Diencephalon (tissue), 1 donor: Measurements from ENCODE around the gene RTP2. TPM values are rescaled to one million over a fixed set of nuclear protein-coding genes. Genes with fewer than 3 reads are reported as not detected.

Experiments used
- total RNA-seq: library from RNA; depleted of rRNA; stranded (reverse); fragments of >200 nt; gene quantifications from one replicate; pipeline ENCODE4 v1.2.3, GENCODE V29; 2014

The RTP2 gene, protein sequence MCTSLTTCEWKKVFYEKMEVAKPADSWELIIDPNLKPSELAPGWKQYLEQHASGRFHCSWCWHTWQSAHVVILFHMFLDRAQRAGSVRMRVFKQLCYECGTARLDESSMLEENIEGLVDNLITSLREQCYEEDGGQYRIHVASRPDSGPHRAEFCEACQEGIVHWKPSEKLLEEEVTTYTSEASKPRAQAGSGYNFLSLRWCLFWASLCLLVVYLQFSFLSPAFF
- total RNA-seq, result not detected

DNA sequence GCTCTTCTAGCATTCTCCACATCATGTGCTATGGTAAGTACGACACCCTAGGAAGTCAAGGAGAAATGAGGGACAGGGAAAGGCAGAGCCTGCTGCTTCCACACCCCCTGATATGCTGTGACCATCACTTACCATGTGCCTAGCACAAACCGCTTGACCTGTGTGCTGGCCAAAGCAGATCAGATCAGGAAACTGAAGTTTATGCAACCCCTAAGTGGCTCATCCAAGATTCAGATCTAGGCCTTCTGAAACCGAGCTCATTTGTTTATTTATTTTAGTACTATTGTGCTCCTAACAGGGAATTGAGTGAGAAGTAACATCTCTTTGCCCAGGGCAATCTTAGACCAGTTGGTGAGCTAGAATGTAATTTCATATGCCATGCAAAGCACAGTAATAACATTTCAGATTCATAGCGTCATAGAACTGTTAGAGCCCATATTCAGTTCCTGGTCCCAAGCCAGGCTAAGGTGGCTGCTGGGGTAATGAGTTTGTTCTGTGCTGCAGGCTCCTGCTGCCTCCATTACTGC lies at the start of gene RTP2:
RTP2 (minus strand) TSS at position 51 of the 527 bp plus-strand sequence. CDS start 429 bp downstream, outside the sequence.

DNA sequence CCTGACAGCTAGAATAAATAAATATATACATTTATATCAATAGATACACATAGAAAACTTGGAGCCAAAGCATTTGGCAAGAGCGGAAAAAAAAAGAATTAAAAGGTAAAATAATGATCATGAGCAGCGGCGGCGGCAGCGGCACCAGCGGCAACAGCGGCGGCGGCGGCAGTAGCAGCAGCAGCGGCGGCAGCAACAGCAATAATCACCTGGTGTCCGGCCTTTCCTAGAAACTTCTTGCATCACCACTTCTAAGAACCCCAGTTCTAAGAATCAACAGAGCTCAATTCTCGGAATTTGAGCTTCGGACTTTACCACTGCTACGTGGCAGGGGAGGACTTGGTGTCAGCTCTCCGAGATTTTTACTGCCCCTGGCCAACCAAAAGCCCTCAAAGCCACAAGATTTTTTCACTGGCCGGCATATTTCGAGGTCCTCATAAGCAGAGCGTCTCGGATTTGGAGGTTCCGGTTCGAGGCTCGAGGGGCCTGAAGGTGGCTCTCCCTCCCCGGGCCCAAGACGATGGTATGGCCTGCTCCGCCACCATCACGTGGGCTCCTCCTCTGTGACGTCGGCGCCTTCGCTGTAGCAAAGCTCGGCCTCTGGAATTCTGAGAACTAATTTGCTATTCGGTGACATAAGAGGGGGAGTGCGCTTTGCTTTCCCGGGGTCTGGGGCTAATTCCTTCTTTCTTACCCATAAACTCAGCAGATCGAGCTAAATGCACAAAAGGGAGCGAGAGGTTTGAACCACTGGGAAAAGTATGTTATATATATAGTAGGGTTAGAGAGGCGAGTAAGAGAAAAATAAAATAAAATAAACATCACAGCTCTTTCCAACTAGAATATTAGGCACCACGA lies 43.1 kb upstream of the RTP2 start, which contains the start of gene BCL6:
BCL6 (minus strand) TSS at position 268 of the 858 bp plus-strand sequence. CDS start 11,775 bp downstream, outside the sequence.

DNA sequence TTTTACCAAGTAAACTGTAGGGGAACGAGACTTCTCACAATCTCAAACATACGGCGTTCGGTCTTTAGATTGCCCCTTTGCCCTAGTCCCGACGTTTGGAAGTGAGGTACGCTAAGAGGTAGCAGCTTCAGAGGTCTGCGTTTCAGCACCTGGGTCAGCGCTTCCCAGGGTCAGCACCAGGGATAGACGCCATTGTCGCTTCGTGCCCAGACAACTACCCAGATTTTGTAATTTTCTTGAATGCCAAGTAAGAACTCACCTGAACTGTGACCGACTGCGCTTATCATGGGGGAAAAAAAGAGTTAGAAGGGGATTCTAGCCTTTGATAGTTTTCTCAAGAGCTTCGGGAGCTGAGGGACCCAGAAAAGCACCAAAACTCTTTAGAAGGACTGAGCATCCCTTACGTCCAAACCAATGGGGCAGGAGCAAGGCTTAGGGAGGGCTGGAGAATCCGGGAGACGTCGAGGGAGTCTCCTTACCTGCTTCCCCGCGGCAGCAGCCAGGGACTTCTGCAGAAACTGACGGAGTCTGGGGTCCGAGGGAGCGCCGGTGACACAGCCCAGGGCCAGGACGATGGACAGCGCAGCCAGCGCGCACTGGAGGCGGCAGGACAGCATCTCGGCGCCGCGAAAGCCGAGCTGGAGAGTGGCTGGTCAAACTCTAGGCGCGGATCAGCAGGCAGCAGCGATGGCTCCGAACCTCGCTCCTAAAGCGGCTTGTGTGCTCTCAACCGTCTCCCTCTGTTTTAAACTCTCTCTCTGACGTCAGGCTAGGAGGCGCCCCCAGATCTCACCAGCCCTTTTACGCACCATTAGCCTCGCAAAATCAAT lies 32.5 kb downstream of the RTP2 start, which contains the start of gene SST:
SST (minus strand) TSS at position 720 of the 830 bp plus-strand sequence; CDS start at position 617, 103 bp downstream.

Other genes with a start within 250 kb of the RTP2 start
- gene SST, start 32.2 kb downstream of the RTP2 start, total RNA-seq, result 80.5 TPM
- 8.5 TPM for gene BCL6, start 42.9 kb upstream of the RTP2 start, total RNA-seq